Liver (tissue), 9 donors: ENCODE data around the gene FOXJ2. TPM values are rescaled to one million over a fixed set of nuclear protein-coding genes. Genes with fewer than 3 reads are reported as not detected.

Experiments
- DNase-seq: peaks from one replicate; pipeline ENCODE4 v3.0.0-alpha.2; 2017; ENCODE audit warnings: low spot score
- H3K27ac ChIP-seq, 2 donors: one replicate each; pipeline ENCODE4 v1.7.0; 2013; ENCODE audit warnings: inconsistent platforms in 2 of 2, low read length in 2 of 2, control low read depth in 1 of 2, low read depth in 1 of 2, mild to moderate bottlenecking in 1 of 2
- H3K27me3 ChIP-seq, 4 donors: one replicate each; pipeline versions ENCODE4 v1.6.1 to v1.7.0; 2013; ENCODE audit warnings: low read length in 3 of 4, inconsistent platforms in 1 of 4, mild to moderate bottlenecking in 1 of 4, moderate library complexity in 1 of 4; ENCODE audit not compliant: control insufficient read depth in 4 of 4, insufficient read depth in 4 of 4
- H3K36me3 ChIP-seq, 4 donors: one replicate each; pipeline versions ENCODE4 v1.6.1 to v1.7.0; 2013; ENCODE audit warnings: low read length in 3 of 4, mild to moderate bottlenecking in 3 of 4, low read depth in 1 of 4, moderate library complexity in 1 of 4; ENCODE audit not compliant: control insufficient read depth in 4 of 4, insufficient read depth in 3 of 4
- H3K4me1 ChIP-seq, 4 donors: one replicate each; pipeline versions ENCODE4 v1.6.1 to v1.7.0; 2013; ENCODE audit warnings: low read length in 3 of 4, mild to moderate bottlenecking in 3 of 4, moderate library complexity in 1 of 4; ENCODE audit not compliant: control insufficient read depth in 4 of 4, insufficient read depth in 4 of 4
- H3K4me3 ChIP-seq, 3 donors: one replicate each; pipeline versions ENCODE4 v1.6.1 to v1.7.0; 2013; ENCODE audit warnings: low read length in 3 of 3, control low read depth in 1 of 3, low read depth in 1 of 3, mild to moderate bottlenecking in 1 of 3
- H3K9ac ChIP-seq, 2 donors: one replicate each; pipeline ENCODE4 v1.7.0; 2013; ENCODE audit warnings: low read length in 2 of 2, mild to moderate bottlenecking in 2 of 2, moderate library complexity in 2 of 2, control low read depth in 1 of 2, low read depth in 1 of 2
- H3K9me3 ChIP-seq, 4 donors: one replicate each; pipeline versions ENCODE4 v1.6.1 to v1.7.0; 2013; ENCODE audit warnings: low read length in 3 of 4; ENCODE audit not compliant: control insufficient read depth in 4 of 4
- EGR1 ChIP-seq, 2 donors: IDR thresholded peaks; 2 replicates each; pipeline ENCODE4 v1.6.1; 2016 to 2018; ENCODE audit warnings: antibody characterized with exemption in 2 of 2, low read depth in 2 of 2
- FOXA1 ChIP-seq: IDR thresholded peaks from 2 replicates; pipeline ENCODE4 v1.6.1; 2016; ENCODE audit warnings: antibody characterized with exemption
- FOXA2 ChIP-seq: IDR thresholded peaks from 2 replicates; pipeline ENCODE4 v1.6.1; 2016; ENCODE audit warnings: antibody characterized with exemption
- HNF4A ChIP-seq, 2 donors: conservative IDR thresholded peaks; 2 replicates each; pipeline ENCODE4 v1.6.1; 2016; ENCODE audit warnings: antibody characterized with exemption in 2 of 2, mild to moderate bottlenecking in 2 of 2
- JUND ChIP-seq, 2 donors: IDR thresholded peaks; 2 replicates each; pipeline ENCODE4 v1.6.1; 2016; ENCODE audit warnings: antibody characterized with exemption in 2 of 2
- RAD21 ChIP-seq, 2 donors: IDR thresholded peaks; 2 replicates each; pipeline ENCODE4 v1.6.1; 2016; ENCODE audit warnings: antibody characterized with exemption in 2 of 2, mild to moderate bottlenecking in 2 of 2
- REST ChIP-seq: IDR thresholded peaks from 2 replicates; pipeline ENCODE4 v1.6.1; 2016; ENCODE audit warnings: antibody characterized with exemption, mild to moderate bottlenecking
- RXRA ChIP-seq, 2 donors: IDR thresholded peaks; 2 replicates each; pipeline ENCODE4 v1.6.1; 2017 to 2018; ENCODE audit warnings: antibody characterized with exemption in 2 of 2, mild to moderate bottlenecking in 1 of 2
- SP1 ChIP-seq: IDR thresholded peaks from 2 replicates; pipeline ENCODE4 v1.6.1; 2018; ENCODE audit warnings: antibody characterized with exemption, mild to moderate bottlenecking
- YY1 ChIP-seq: IDR thresholded peaks from 2 replicates; pipeline ENCODE4 v1.6.1; 2016; ENCODE audit warnings: antibody characterized with exemption, mild to moderate bottlenecking
- ZBTB33 ChIP-seq: IDR thresholded peaks from 2 replicates; pipeline ENCODE4 v1.6.1; 2016; ENCODE audit warnings: antibody characterized with exemption
- polyA plus RNA-seq, 2 donors: library from polyadenylated mRNA; stranded (reverse) in 1 of 2; unstranded in 1 of 2; fragments of 200-250 nt in 1 of 2; fragments of >200 nt in 1 of 2; fragmentation: Nextera tagmentation in 1 of 2; extraction: Ambion mirVana in 1 of 2; gene quantifications; one replicate each; pipeline versions ENCODE4 v1.2.1 to v1.2.3, GENCODE V29; 2013 to 2015
- total RNA-seq, 2 donors: library from RNA; depleted of rRNA; stranded (reverse); fragments of >200 nt; gene quantifications; one replicate each; pipeline ENCODE4 v1.2.3, GENCODE V29; 2014
- TF ChIP-seq, protein P1 (sequence below): IDR thresholded peaks from 2 replicates; pipeline ENCODE4 v1.6.1; 2016; ENCODE audit warnings: antibody characterized with exemption
- donor health status: healthy.
- donor health status: healthy.
- donor health status: healthy.
- donor health status: healthy.
- donor health status: healthy.

The FOXJ2 gene
- total and polyA plus RNA-seq, 4 donors: 2.3 to 9.2 (median 3.7) TPM

- TF ChIP-seq HNF4A (conservative IDR thresholded peaks at IDR 0.05): no peak
- no peak for TF ChIP-seq FOXA1
- TF ChIP-seq REST: no peak
- TF ChIP-seq EGR1 (IDR thresholded peaks at IDR 0.05; ENCODE audit: low read depth in 2 of 2): no peak
- no peak for TF ChIP-seq JUND (IDR thresholded peaks at IDR 0.05)
- no peak for TF ChIP-seq RAD21 (IDR thresholded peaks at IDR 0.05)
Observed at GRCh38 chr12:8078916-8079315, 46.4 kb downstream of the FOXJ2 start (continued).

DNA sequence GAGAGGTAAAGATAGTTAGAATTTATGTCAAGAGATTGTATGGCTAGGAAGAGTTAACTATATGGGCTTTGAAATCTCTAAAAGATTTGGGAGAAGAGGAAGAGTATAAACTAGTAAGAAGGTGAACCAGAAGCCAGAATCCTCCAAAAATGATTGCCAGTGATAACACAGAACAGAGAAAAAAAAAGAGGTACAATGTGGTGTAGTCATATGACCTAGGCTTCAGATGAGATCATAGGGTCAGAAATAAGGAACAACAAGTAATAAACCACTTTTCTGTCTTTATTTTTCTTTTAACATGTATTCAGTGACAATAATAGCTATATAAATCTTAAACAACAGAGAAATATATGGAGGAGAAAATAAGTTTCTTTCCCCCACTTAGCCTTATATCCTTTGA is 47.6 kb downstream of the FOXJ2 start:
- no peaks in the 10 kb centered on the region for H3K9me3 ChIP-seq
- no peaks in the 10 kb centered on the region for H3K36me3 ChIP-seq
- no peak overlapping the region for H3K9ac ChIP-seq
- H3K4me3 ChIP-seq: no peak overlapping the region
- TF ChIP-seq SP1 (no peak), FOXA2 (no peak), HNF4A (conservative IDR thresholded peaks at IDR 0.05) (no peak), ZBTB33 (no peak), RAD21 (IDR thresholded peaks at IDR 0.05) (no peak), YY1 (no peak), REST (no peak), RXRA (IDR thresholded peaks at IDR 0.05) (no peak)
- TF ChIP-seq, protein P1, sequence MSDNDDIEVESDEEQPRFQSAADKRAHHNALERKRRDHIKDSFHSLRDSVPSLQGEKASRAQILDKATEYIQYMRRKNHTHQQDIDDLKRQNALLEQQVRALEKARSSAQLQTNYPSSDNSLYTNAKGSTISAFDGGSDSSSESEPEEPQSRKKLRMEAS: no peak
- peaks cover 8 to 24% (median 17%) of the 10 kb centered on the region in 4 donors for H3K4me1 ChIP-seq
- no peaks in the 10 kb centered on the region for H3K27me3 ChIP-seq
- no peak for DNase-seq
- no peak overlapping the region for H3K27ac ChIP-seq
